ENCODE data around the gene TMEM144.

Gene TMEM144

DNA sequence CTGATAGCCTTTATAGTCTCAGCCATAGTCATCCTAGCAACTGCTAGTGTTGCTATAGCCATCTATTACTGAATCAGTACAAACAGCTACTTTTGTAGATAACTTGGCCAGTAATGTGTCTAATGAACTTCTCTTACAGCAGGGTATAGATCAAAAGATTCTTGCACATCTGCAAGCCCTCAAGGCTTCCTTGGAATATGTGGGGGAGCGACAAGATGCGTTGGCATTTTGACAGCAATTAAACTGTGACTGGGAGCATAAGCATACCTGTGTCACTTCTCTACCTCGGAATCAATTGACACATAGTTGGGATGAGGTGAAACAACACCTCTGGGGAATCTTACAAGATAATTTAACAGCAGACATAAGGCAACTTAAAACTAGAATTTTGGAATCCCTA is 87.6 kb downstream of the TMEM144 start:
- DNase-seq (ENCODE audit: low read depth in 2 of 2): no peak

DNA sequence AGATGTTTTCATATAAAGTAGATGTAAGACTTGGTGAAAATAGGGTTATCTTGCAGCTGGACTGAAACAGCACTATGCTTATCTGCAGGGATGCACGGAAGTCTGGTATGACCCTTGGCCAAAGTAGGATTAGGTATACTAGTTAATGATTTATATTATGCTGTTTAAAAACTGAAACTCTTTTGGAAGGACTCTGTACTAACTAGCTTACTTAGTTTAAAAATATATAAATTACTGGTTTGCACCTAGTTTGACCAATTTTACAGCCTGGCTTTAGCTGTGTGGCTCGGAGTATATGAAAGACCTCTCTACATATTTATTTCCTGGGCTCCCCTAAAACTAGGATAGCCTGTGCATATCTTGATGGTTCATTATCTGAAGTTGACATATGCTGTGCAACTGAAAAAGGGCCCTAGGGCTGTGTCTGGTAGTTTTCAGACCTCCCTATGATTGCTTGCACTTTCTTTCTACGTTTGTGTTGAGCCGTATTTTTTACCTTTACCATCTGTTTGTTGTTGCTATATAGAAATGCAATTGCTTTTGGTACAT is 89.2 kb downstream of the TMEM144 start:
- DNase-seq (ENCODE audit: low read depth in 2 of 2): no peak

GRCh38 chr4:158300012-158300411 is 89.7 kb downstream of the TMEM144 start:
- no peak for DNase-seq (ENCODE audit: low read depth in 2 of 2)

DNA sequence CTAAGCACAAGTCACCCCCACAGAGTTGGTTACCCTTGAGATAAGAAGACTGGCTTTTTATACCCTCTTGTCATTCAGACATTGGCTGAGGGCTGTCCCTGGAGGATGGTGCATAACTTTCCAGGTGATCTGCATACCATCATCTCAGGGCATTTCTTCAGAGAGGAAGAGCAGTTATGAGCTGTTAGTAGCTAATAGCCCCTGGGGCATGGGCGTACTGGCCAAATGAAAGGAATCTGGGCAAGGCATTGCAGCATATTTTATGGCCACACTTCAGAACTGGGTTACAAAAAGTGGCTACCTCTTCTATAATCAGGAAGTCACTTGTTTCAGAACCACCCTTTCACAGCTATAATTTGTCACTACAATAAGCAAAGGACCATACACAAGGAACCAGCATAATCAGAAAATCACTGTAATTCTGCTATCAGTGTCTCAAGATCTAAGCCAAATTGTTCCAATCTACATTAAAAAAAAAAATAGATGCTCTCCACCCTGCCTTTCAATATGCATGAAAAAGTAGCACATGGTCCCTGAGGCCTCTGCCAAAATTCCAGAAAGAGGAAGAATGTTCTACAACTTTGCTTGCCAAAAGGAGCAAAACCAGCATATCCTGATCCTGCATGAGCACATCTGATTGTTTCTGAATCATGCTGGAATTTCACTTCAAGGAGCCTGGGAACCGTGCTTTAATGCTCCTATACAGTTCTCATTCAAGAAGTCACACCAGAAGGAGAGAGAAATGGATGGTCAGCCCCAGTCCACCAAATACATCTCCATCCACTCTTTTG is 92.0 kb downstream of the TMEM144 start:
- DNase-seq (ENCODE audit: low read depth in 2 of 2): peak; percentile 40 to 44

DNA sequence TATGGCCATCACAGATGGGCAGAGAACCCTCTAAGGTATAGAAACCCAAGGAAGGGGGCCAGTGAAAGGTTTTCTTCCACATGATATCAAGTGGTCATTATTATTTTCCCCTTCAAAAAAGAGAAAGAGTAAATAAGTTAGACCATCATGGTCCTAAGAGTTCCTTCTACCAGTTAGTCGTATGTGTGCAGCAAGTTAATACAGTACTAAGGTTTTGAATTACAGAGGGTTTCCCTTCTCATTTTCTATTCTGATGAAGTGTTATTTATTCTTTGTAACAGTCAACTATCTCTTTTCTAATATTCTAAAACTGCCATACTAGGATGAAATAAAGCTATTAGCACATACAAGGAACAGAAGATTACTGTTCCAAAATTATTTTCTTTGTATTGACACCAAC is 94.4 kb downstream of the TMEM144 start:
- no peak for DNase-seq (ENCODE audit: low read depth in 2 of 2)

Data from fibroblast of skin of left quadriceps (primary cell).